Activated T-helper 1 cell treated with anti-CD3 and anti-CD28 coated beads, Interleukin-12 subunit alpha, Interleukin-12 subunit beta, Interleukin-2, Interleukin-4 antibody, amounts not matched to agents 30 ng/mL and 10 ng/mL and 1 ng/mL, durations not matched to agents 14 hours and 24 hours and 36 hours (primary cell): Measurements from ENCODE around the gene GNLY. TPM values are rescaled to one million over a fixed set of nuclear protein-coding genes. Genes with fewer than 3 reads are reported as not detected.
"Not testable (repeated sequence)": the region's sequence is repeated elsewhere in the genome, so short reads cannot be mapped to it uniquely, and the experiment has no call there.

ENCODE experiments used
- DNase-seq: peaks from one replicate; pipeline ENCODE4 v3.0.0; 2021; ENCODE audit warnings: low spot score
- H3K27ac Mint-ChIP-seq: one replicate; pipeline ENCODE4 v1.8.0; 2021; ENCODE audit warnings: mild to moderate bottlenecking, mixed read lengths
- H3K27me3 Mint-ChIP-seq: one replicate; pipeline ENCODE4 v1.8.0; 2022; ENCODE audit warnings: mild to moderate bottlenecking, moderate library complexity, mixed read lengths; ENCODE audit not compliant: insufficient read depth
- H3K36me3 Mint-ChIP-seq: one replicate; pipeline ENCODE4 v1.8.0; 2021; ENCODE audit warnings: low read depth, mixed read lengths
- H3K4me1 Mint-ChIP-seq: one replicate; pipeline ENCODE4 v1.8.0; 2021; ENCODE audit warnings: low read depth, mixed read lengths
- H3K4me3 Mint-ChIP-seq: one replicate; pipeline ENCODE4 v1.8.0; 2021; ENCODE audit warnings: mild to moderate bottlenecking, moderate library complexity, mixed read lengths
- H3K9me3 Mint-ChIP-seq: one replicate; pipeline ENCODE4 v1.8.0; 2021; ENCODE audit warnings: mixed read lengths
- intact Hi-C: fragments of 100-400 bp; cut with micrococcal nuclease; formaldehyde crosslinking; loops from one replicate; pipeline ENCODE4 v1.15.1; 2024
- total RNA-seq: library from RNA; stranded (reverse); gene quantifications from 2 replicates; pipeline ENCODE4 v1.2.3, GENCODE V29; 2022

Gene GNLY
- total RNA-seq, 1 donor from 2014 or later = 152 TPM

GRCh38 chr2:85657399-85657798 lies 36.8 kb upstream of the GNLY start:
- DNase-seq, H3K27me3 Mint-ChIP-seq, H3K4me1 Mint-ChIP-seq, intact Hi-C loops, H3K9me3 Mint-ChIP-seq, H3K4me3 Mint-ChIP-seq, H3K27ac Mint-ChIP-seq: not testable (repeated sequence)
- peaks cover 14% of the 10 kb centered on the region for H3K36me3 Mint-ChIP-seq

GRCh38 chr2:85659324-85659981 lies 34.7 kb upstream of the GNLY start:
- Mint-ChIP-seq H3K9me3 (no peaks in the 10 kb centered on the region), H3K27ac (no peak overlapping the region), H3K27me3 (no peaks in the 10 kb centered on the region), H3K4me3 (no peak overlapping the region), H3K4me1 (no peaks in the 10 kb centered on the region), H3K36me3 (peaks cover 5% of the 10 kb centered on the region)
- intact Hi-C loops = no loop called here
- DNase-seq = no peak

- H3K4me1 Mint-ChIP-seq, H3K36me3 Mint-ChIP-seq, H3K27ac Mint-ChIP-seq, H3K4me3 Mint-ChIP-seq, DNase-seq, intact Hi-C loops, H3K9me3 Mint-ChIP-seq, H3K27me3 Mint-ChIP-seq: not testable (repeated sequence)
These were observed 33.9 kb upstream of the GNLY start for GRCh38 chr2:85660301-85660700.

GRCh38 chr2:85660725-85661124 lies 33.4 kb upstream of the GNLY start:
- Mint-ChIP-seq H3K36me3 (peaks cover 5% of the 10 kb centered on the region), H3K27ac (no peak overlapping the region), H3K4me1 (no peaks in the 10 kb centered on the region), H3K4me3 (no peak overlapping the region), H3K27me3 (no peaks in the 10 kb centered on the region), H3K9me3 (no peaks in the 10 kb centered on the region)
- DNase-seq = no peak
- intact Hi-C loops = no loop called here

GRCh38 chr2:85661139-85661858 lies 32.9 kb upstream of the GNLY start:
- intact Hi-C loops = no loop called here
- H3K9me3 Mint-ChIP-seq = no peaks in the 10 kb centered on the region
- H3K27ac Mint-ChIP-seq = no peak overlapping the region
- H3K4me3 Mint-ChIP-seq = no peak overlapping the region
- DNase-seq = no peak
- no peaks in the 10 kb centered on the region for H3K4me1 Mint-ChIP-seq
- no peaks in the 10 kb centered on the region for H3K27me3 Mint-ChIP-seq
- H3K36me3 Mint-ChIP-seq = peaks cover under 1% of the 10 kb centered on the region

GRCh38 chr2:85662899-85663593 lies 31.1 kb upstream of the GNLY start:
- intact Hi-C loops = no loop called here
- Mint-ChIP-seq H3K36me3 (no peaks in the 10 kb centered on the region), H3K9me3 (no peaks in the 10 kb centered on the region), H3K4me3 (no peak overlapping the region), H3K4me1 (no peaks in the 10 kb centered on the region), H3K27ac (no peak overlapping the region), H3K27me3 (peaks cover 3% of the 10 kb centered on the region)
- DNase-seq = no peak

GRCh38 chr2:85663594-85664565 lies 30.3 kb upstream of the GNLY start:
- Mint-ChIP-seq H3K9me3 (no peaks in the 10 kb centered on the region), H3K27me3 (peaks cover 5% of the 10 kb centered on the region), H3K27ac (no peak overlapping the region), H3K4me1 (no peaks in the 10 kb centered on the region), H3K4me3 (no peak overlapping the region), H3K36me3 (no peaks in the 10 kb centered on the region)
- intact Hi-C loops = no loop called here
- no peak for DNase-seq

GRCh38 chr2:85665264-85665937 lies 28.8 kb upstream of the GNLY start:
- H3K4me1 Mint-ChIP-seq = no peaks in the 10 kb centered on the region
- H3K9me3 Mint-ChIP-seq = no peaks in the 10 kb centered on the region
- intact Hi-C loops = no loop called here
- no peaks in the 10 kb centered on the region for H3K36me3 Mint-ChIP-seq
- no peak overlapping the region for H3K27ac Mint-ChIP-seq
- DNase-seq = no peak
- H3K27me3 Mint-ChIP-seq = peaks cover 5% of the 10 kb centered on the region
- no peak overlapping the region for H3K4me3 Mint-ChIP-seq

- no peaks in the 10 kb centered on the region for H3K4me1 Mint-ChIP-seq
These were observed 28.1 kb upstream of the GNLY start for GRCh38 chr2:85666016-85666415.

GRCh38 chr2:85666435-85667316 lies 27.5 kb upstream of the GNLY start:
- peaks cover 5% of the 10 kb centered on the region for H3K27me3 Mint-ChIP-seq
- intact Hi-C loops = no loop called here
- DNase-seq = no peak
- H3K4me3 Mint-ChIP-seq = no peak overlapping the region
- no peaks in the 10 kb centered on the region for H3K36me3 Mint-ChIP-seq
- no peak overlapping the region for H3K27ac Mint-ChIP-seq
- no peaks in the 10 kb centered on the region for H3K9me3 Mint-ChIP-seq
- no peaks in the 10 kb centered on the region for H3K4me1 Mint-ChIP-seq

More at GRCh38 chr2:85666016-85666415, 28.1 kb upstream of the GNLY start:
- no peak overlapping the region for H3K4me3 Mint-ChIP-seq
- H3K9me3 Mint-ChIP-seq = no peaks in the 10 kb centered on the region
- intact Hi-C loops = no loop called here
- no peak for DNase-seq
- peaks cover 5% of the 10 kb centered on the region for H3K27me3 Mint-ChIP-seq
- H3K27ac Mint-ChIP-seq = no peak overlapping the region
- H3K36me3 Mint-ChIP-seq = no peaks in the 10 kb centered on the region

- Mint-ChIP-seq H3K4me3 (no peak overlapping the region), H3K36me3 (no peaks in the 10 kb centered on the region), H3K9me3 (no peaks in the 10 kb centered on the region), H3K27ac (no peak overlapping the region), H3K27me3 (peaks cover 8% of the 10 kb centered on the region), H3K4me1 (no peaks in the 10 kb centered on the region)
- intact Hi-C loops = no loop called here
- DNase-seq = no peak
These were observed 26.6 kb upstream of the GNLY start for GRCh38 chr2:85667561-85668008.
